Cardiac muscle cell (in vitro differentiated cells and primary cell): ENCODE measurements around the gene OR51E1. TPM values are rescaled to one million over a fixed set of nuclear protein-coding genes. Genes with fewer than 3 reads are reported as not detected.

Experiments
- DNase-seq, 2 donors: peaks; one replicate each; pipeline versions ENCODE4 v3.0.0 to v3.0.0-alpha.2; 2010 to 2017; ENCODE audit warnings: low read depth in 1 of 2, low spot score in 1 of 2
- H3K27ac ChIP-seq: fragments of 200-600 bp; sonication (generic); 2 replicates; pipeline ENCODE4 v1.5.1; 2016
- H3K27me3 ChIP-seq: fragments of 200-600 bp; sonication (generic); 2 replicates; pipeline ENCODE4 v1.6.0; 2016; ENCODE audit warnings: control low read depth
- H3K36me3 ChIP-seq: fragments of 200-600 bp; sonication (generic); 2 replicates; pipeline ENCODE4 v1.5.1; 2016; ENCODE audit warnings: control low read depth
- H3K4me1 ChIP-seq: fragments of 200-600 bp; sonication (generic); 2 replicates; pipeline ENCODE4 v1.8.1; 2017; ENCODE audit warnings: low read depth, mild to moderate bottlenecking, mixed run types
- H3K4me3 ChIP-seq: fragments of 200-600 bp; sonication (generic); 2 replicates; pipeline ENCODE4 v1.5.1; 2016; ENCODE audit warnings: mild to moderate bottlenecking
- H3K9me3 ChIP-seq: fragments of 200-600 bp; sonication (generic); 2 replicates; pipeline ENCODE4 v1.5.1; 2017; ENCODE audit warnings: low read depth, mild to moderate bottlenecking, control low read depth
- CTCF ChIP-seq: IDR thresholded peaks from 2 replicates; pipeline ENCODE4 v1.5.1; 2012; ENCODE audit warnings: low read depth, mild to moderate bottlenecking, low read length
- polyA plus RNA-seq: library from polyadenylated mRNA; unstranded; fragments of >200 nt; fragmentation: Nextera tagmentation; extraction: Ambion mirVana; gene quantifications from 2 replicates; pipeline ENCODE4 v1.2.1, GENCODE V29; 2016
- total RNA-seq: library from RNA; depleted of rRNA; stranded (reverse); fragments of >200 nt; gene quantifications from 2 replicates; pipeline ENCODE4 v1.2.3, GENCODE V29; 2016

The OR51E1 gene
- total and polyA plus RNA-seq, 2 experiments from 2014 or later: not detected

- Histone ChIP-seq H3K4me1 (peaks cover 4% of the 10 kb centered on the region), H3K4me3 (no peak overlapping the region), H3K27ac (no peak overlapping the region), H3K9me3 (no peaks in the 10 kb centered on the region), H3K36me3 (no peaks in the 10 kb centered on the region), H3K27me3 (no peaks in the 10 kb centered on the region)
- no peak for DNase-seq
- no peak for TF ChIP-seq CTCF
Measured at GRCh38 chr11:4665424-4665823, 21.6 kb downstream of the OR51E1 start.

GRCh38 chr11:4671741-4672140 is 28.0 kb downstream of the OR51E1 start:
- Histone ChIP-seq H3K27ac (no peak overlapping the region), H3K9me3 (no peaks in the 10 kb centered on the region), H3K27me3 (no peaks in the 10 kb centered on the region), H3K36me3 (no peaks in the 10 kb centered on the region), H3K4me3 (no peak overlapping the region), H3K4me1 (no peaks in the 10 kb centered on the region)
- no peak for TF ChIP-seq CTCF
- no peak for DNase-seq

GRCh38 chr11:4672470-4672869 is 28.7 kb downstream of the OR51E1 start:
- Histone ChIP-seq H3K36me3 (no peaks in the 10 kb centered on the region), H3K27me3 (no peaks in the 10 kb centered on the region), H3K4me3 (no peak overlapping the region), H3K4me1 (no peaks in the 10 kb centered on the region), H3K9me3 (no peaks in the 10 kb centered on the region), H3K27ac (no peak overlapping the region)
- peak in 1 of 2 donors; percentile 1 for DNase-seq
- TF ChIP-seq CTCF: no peak

GRCh38 chr11:4673781-4674180 is 30.0 kb downstream of the OR51E1 start:
- Histone ChIP-seq H3K36me3 (no peaks in the 10 kb centered on the region), H3K4me3 (no peak overlapping the region), H3K27me3 (no peaks in the 10 kb centered on the region), H3K27ac (no peak overlapping the region), H3K4me1 (no peaks in the 10 kb centered on the region), H3K9me3 (no peaks in the 10 kb centered on the region)
- no peak for TF ChIP-seq CTCF
- DNase-seq: no peak

- DNase-seq: no peak
- TF ChIP-seq CTCF: no peak
Measured at GRCh38 chr11:4677948-4678347, 34.2 kb downstream of the OR51E1 start.

GRCh38 chr11:4680341-4680740 is 36.6 kb downstream of the OR51E1 start:
- Histone ChIP-seq H3K27me3 (no peaks in the 10 kb centered on the region), H3K36me3 (no peaks in the 10 kb centered on the region), H3K4me1 (no peaks in the 10 kb centered on the region), H3K27ac (no peak overlapping the region), H3K4me3 (no peak overlapping the region), H3K9me3 (no peaks in the 10 kb centered on the region)
- no peak for TF ChIP-seq CTCF
- no peak for DNase-seq

More at GRCh38 chr11:4677948-4678347, 34.2 kb downstream of the OR51E1 start:
- H3K27me3 ChIP-seq: no peaks in the 10 kb centered on the region
- H3K36me3 ChIP-seq: no peaks in the 10 kb centered on the region
- no peak overlapping the region for H3K4me3 ChIP-seq
- H3K9me3 ChIP-seq: no peaks in the 10 kb centered on the region
- H3K4me1 ChIP-seq: no peaks in the 10 kb centered on the region
- H3K27ac ChIP-seq: no peak overlapping the region
